SK-N-SH (cell line): Measurements from ENCODE around the gene GAB2.

ENCODE experiments used
- EP300 ChIP-seq, 2 experiments: IDR thresholded peaks; 2 replicates each; pipeline versions ENCODE4 v1.4.0 to v1.6.1; 2012; ENCODE audit warnings: borderline replicate concordance in 1 of 2, low read depth in 1 of 2, low read length in 1 of 2
- FOXM1 ChIP-seq: IDR thresholded peaks from 2 replicates; pipeline ENCODE4 v1.4.0; 2012; ENCODE audit warnings: low read depth, mild to moderate bottlenecking
- JUND ChIP-seq: IDR thresholded peaks from 2 replicates; pipeline ENCODE4 v1.4.0; 2012
- MXI1 ChIP-seq: IDR thresholded peaks from 2 replicates; pipeline ENCODE4 v1.6.1; 2012; ENCODE audit warnings: mild to moderate bottlenecking, low read depth, low read length, improper control_type of control experiment
- RAD21 ChIP-seq: IDR thresholded peaks from 2 replicates; pipeline ENCODE4 v1.6.1; 2012; ENCODE audit warnings: mild to moderate bottlenecking, low read length
- REST ChIP-seq: IDR thresholded peaks from 2 replicates; pipeline ENCODE4 v1.6.1; 2012; ENCODE audit warnings: mild to moderate bottlenecking, low read depth, low read length, moderate library complexity
- RXRA ChIP-seq: IDR thresholded peaks from 2 replicates; pipeline ENCODE4 v1.4.0; 2012; ENCODE audit warnings: low read depth, mild to moderate bottlenecking, borderline replicate concordance
- TAF1 ChIP-seq: IDR thresholded peaks from 2 replicates; pipeline ENCODE4 v1.6.1; 2012; ENCODE audit warnings: low read depth, mild to moderate bottlenecking, low read length, moderate library complexity, borderline replicate concordance
- TF ChIP-seq, protein P1 (sequence below): fragments of 200-600 bp; sonication (generic); IDR thresholded peaks from 2 replicates; pipeline ENCODE4 v1.6.1; 2017; ENCODE audit warnings: antibody characterized with exemption, mild to moderate bottlenecking, moderate library complexity
- TF ChIP-seq, protein P2 (sequence below): IDR thresholded peaks from 2 replicates; pipeline ENCODE4 v1.4.0; 2012; ENCODE audit warnings: low read depth, borderline replicate concordance

DNA sequence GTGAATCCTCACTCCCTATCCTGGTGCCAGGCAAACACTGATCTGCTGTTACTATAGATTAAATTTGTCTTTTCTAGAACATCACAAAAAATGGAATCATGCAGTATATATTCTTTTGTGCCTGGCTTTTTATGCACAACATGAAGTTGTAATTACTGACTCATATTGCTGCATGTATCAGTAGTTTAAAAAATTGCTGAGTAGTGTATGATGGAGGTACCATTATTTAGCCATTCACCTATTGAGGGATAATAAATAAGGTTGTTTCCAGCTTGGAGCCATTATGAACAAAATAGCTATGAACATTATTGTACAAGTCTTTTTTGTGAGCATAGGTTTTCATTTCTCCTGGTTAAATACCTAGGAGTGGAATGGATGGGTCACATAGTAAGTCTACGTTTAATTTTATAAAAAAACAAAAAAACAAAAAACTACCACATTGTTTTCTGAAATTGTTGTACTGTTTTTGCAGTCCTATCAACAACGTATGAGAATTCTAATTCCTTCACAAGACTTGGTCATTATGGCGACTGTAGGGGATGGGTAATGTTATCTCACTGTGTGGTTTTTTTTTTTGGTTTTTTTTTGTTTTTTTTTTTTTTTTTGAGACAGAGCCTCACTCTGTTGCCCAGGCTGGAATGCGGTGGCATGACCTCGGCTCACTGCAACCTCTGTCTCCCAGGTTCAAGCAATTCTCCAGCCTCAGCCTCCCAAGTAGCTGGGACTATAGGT is 117.3 kb downstream of the GAB2 start:
- TF ChIP-seq, protein P1, sequence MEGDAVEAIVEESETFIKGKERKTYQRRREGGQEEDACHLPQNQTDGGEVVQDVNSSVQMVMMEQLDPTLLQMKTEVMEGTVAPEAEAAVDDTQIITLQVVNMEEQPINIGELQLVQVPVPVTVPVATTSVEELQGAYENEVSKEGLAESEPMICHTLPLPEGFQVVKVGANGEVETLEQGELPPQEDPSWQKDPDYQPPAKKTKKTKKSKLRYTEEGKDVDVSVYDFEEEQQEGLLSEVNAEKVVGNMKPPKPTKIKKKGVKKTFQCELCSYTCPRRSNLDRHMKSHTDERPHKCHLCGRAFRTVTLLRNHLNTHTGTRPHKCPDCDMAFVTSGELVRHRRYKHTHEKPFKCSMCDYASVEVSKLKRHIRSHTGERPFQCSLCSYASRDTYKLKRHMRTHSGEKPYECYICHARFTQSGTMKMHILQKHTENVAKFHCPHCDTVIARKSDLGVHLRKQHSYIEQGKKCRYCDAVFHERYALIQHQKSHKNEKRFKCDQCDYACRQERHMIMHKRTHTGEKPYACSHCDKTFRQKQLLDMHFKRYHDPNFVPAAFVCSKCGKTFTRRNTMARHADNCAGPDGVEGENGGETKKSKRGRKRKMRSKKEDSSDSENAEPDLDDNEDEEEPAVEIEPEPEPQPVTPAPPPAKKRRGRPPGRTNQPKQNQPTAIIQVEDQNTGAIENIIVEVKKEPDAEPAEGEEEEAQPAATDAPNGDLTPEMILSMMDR, result no peak
- TF ChIP-seq RAD21, result no peak
- TF ChIP-seq FOXM1, result no peak
- no peak for TF ChIP-seq MXI1
- TF ChIP-seq, protein P2, sequence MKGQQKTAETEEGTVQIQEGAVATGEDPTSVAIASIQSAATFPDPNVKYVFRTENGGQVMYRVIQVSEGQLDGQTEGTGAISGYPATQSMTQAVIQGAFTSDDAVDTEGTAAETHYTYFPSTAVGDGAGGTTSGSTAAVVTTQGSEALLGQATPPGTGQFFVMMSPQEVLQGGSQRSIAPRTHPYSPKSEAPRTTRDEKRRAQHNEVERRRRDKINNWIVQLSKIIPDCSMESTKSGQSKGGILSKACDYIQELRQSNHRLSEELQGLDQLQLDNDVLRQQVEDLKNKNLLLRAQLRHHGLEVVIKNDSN, result no peak
- TF ChIP-seq EP300 (IDR thresholded peaks at IDR 0.05; ENCODE audit: borderline replicate concordance in 1 of 2, low read depth in 1 of 2, low read length in 1 of 2), result no peak
- TF ChIP-seq RXRA, result no peak
- no peak for TF ChIP-seq JUND
- TF ChIP-seq TAF1, result no peak
- no peak for TF ChIP-seq REST
